ENCODE data around the gene CCL26. TPM values are rescaled to one million over a fixed set of nuclear protein-coding genes. Genes with fewer than 3 reads are reported as not detected.
A peak's percentile ranks its signal among the peaks of the same experiment; 100 is the strongest.
"Not testable (repeated sequence)": the region's sequence is repeated elsewhere in the genome, so short reads cannot be mapped to it uniquely, and the experiment has no call there.

Gene CCL26
- total RNA-seq, 1 donor from 2014 or later: 0.83 TPM

DNA sequence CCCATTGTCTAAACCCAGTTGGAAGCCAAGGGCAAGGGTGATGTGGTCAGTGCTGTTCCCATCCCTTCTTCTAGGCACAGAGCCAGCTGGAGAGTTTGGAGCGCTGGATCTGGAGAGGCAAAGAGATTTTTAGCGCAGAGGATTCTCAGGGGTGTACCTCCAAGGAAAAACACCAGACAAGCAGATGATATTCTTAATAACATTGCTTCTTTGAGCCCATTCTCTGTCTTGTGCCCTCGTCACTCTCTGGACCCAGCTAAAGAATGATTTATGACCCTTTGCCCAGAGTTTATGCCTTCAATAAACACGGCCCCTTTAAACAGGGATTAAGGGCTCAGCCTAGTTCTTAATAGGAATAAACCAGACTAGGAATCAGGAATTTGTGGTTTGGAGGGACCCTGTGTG lies 28.6 kb downstream of the CCL26 start:
- intact Hi-C loops (cut with DNase I): no loop called here
- no peak for DNase-seq (ENCODE audit: low spot score)

DNA sequence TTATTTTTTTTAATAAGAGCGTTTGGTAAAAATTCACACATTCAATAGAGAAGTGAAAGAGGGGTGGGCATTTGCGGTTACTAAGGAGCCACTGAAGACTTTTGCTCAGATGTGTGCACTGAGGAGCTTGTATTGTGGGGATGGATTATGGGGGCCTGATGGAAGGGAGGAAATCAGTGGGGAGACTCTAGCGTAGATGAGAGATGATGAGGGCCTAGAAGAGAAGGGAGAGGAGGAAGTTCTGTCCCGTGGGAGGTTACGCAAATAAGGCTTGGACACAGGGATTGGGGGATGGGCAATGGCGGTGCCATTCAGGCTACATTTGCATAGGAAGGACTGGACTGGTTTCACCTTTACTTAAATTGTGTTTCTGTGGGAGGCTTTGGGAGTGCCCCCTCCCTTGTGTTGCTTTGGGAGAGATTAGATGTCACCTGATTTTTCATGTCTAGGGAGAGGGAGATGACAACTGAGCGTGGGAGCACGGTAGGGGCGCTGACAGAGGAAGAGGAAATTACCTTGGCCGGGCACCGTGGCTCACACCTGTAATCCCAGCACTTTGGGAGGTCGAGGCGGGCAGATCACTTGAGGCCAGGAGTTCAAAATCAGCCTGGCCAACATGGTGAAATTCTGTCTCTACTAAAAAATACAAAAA lies 31.0 kb downstream of the CCL26 start:
- intact Hi-C loops (cut with DNase I): no loop called here
- DNase-seq (ENCODE audit: low spot score): no peak

DNA sequence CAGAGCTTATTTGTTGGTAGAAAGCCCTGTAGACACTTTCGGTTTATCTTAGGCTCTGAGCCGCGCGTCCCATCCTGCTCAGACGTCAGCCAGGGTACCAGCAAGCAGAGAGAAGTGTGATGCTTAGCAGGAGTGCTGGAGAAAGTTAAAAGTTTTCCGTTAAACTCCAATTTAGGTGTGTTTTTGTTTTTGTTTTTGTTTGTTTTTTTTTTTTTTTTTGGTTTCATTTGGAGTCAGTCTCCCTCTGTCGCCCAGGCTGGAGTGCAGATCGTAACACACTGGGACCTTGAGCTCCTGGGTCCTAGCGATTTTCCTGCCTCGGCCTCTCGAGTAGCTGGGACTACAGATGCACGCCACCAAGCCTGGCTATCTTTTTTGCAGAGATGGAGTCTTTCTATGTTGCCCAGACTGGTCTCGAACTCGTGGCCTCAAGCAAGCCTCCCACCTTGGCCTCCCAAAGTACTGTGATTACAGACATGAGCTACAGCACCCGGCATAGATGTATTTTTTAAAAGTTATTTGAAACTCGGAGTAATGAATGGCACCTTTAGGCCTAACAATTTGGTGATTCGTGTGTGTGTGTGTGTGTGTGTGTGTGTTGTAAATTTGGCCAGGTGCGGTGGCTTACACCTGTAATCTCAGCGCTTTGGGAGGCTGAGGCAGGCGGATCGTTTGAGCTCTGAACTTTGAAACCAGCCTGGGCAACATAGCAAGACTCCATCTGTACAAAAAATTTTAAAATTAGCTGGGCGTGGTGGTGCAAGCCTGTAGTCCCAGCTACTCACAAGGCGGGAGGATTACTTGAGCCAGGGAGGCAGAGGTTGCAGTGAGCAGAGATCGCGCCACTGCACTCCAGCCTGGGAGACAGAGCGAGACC lies 32.0 kb downstream of the CCL26 start:
- intact Hi-C loops (cut with DNase I): loop anchor here (2.0 to 10.0 kb wide), 2 partner anchors 27 to 105 kb away; no protein-coding TSS in a partner anchor
- DNase-seq (ENCODE audit: low spot score): no peak

DNA sequence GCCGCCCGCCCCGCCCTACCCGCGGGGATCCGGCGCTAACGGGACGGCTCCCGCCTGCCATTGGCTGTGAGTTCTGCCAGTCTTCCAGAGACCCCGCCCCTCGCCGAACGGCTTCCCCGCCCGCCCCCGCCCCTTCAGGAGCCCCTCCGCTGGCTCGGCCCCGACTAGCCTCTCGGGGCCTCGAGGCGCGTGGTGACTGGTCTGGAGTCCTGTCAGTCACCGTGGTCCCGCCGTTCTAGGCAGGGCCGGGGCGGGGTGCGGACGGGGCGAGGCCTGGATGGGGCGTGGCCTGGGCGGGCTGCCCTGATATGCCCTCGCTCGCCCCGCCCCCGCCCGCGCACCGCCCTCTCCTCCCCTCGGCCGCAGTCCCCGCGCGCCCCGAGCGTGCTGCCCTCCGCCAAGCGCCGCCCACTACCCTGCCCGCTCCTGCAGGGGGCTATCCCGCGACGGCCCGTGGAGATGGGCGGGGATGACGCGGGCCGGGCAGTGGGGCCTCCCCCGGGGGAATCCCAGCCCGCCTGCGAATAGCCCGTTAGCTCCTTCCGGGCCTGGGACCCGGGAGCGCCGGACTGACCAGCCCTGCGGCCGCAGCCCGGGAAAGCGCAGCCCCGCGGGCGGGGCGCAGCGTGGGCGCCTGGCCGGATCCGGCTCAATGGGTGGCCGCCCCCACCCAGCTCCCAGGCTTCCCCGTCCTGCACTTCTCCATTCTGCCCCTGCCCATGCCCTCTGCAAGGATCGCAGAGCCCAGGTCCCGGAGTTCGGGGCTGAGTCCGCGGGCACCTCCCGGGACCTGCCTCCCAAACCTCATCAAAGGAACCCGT lies 32.8 kb downstream of the CCL26 start:
- intact Hi-C loops (cut with DNase I): loop anchor here (2.0 to 10.0 kb wide), 2 partner anchors 26 to 104 kb away; no protein-coding TSS in a partner anchor
- DNase-seq (ENCODE audit: low spot score): peak; percentile 100

DNA sequence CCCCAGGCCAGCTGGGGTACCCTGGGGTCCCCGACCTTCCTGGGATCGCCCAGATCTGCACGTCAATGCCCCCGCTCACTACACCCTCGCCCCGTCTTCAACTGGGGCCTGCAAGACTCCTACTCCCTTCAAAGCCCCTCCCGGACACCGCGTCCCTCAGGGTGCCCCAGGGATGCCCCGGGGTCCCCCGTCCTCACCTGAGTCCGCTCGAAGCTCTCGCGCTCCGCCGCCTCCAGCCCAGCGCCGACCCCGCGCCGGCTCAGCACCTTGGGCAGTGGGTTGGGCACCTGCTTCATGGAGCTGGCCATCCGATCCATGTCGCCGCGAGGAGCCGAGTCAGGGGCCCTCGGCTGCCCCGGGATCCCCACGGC lies 33.4 kb downstream of the CCL26 start, which contains the start of gene HIP1:
HIP1 (minus strand) TSS at position 338 of the 371 bp plus-strand sequence; CDS start at position 317, 21 bp downstream.
- intact Hi-C loops (cut with DNase I): loop anchor here (2.0 to 10.0 kb wide), 2 partner anchors 26 to 104 kb away; no protein-coding TSS in a partner anchor

DNA sequence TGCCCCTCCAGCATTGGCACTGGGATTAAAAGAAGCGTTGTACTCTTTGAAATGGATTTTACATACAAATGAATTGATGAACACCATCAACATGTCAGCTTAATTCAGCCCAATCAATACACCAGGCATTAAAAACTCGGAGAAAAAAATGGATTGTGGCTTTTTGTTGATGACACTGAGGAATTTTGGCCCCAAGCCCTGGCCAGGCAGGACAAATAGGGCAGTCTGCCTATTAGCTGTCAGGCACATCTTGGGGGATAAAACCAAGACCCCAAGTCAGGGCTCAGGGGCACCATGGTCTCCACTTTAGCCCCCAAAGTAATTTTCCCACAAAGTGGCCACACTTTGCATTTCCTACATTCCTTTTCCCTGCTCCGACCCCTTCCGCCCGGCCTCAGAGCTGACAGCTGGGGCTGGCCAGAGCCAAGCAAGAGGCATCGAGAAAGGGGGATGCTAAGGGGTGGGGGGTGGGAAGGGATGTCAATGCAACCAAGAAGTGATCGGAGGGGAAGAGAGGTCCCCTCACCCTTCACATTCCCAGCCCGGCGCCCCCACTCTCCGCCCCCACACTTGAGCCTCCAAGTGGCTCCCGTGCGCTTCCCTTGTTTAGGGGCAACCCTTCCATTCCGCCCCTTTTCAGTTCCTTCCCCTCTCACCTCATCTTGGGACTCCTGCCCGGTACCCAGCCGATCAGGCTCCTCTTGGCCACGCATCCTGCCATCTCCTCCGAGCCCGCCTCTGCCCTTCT lies 34.0 kb downstream of the CCL26 start:
- DNase-seq (ENCODE audit: low spot score): no peak

More for the DNA sequence above, 33.4 kb downstream of the CCL26 start, which contains the start of gene HIP1:
- DNase-seq (ENCODE audit: low spot score): no peak

DNA sequence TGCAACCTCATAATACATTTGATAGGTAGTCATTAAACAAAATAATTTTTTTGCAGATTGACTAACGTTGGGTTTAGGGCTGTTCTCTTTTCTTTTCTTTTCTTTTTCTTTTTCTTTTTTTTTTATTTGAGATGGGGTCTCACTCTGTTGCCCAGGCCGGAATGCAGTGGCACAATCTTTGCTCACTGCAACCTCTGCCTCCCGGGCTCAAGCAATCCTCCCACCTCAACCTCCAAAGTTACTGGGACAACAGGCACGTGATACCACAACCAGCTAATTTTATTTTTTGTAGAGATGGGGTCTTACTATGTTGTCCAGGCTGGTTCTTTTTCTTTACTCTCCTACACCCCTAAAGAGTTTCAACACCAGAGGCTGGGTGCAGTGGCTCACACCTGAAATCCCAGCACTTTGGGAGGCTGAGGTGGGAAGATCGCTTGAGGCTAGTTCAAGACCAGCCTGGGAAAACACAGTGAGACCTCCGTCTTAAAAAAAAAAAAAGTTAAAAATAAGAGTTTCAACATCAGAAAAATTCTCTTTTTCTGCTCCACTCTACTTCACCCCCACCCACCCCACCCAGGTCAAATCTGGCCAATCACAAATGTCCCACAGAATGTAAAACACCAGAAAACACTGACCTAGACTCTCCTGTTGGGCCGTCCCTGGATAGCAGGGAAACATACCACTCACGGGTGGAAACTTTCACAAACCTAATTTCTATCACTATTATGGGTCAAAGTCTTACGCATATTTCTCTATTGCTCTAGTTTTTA lies 36.2 kb downstream of the CCL26 start:
- intact Hi-C loops (cut with DNase I): loop anchor here (10.0 kb wide), 1 partner anchor 101 kb away; no protein-coding TSS in a partner anchor

More for the DNA sequence above, 34.0 kb downstream of the CCL26 start:
- intact Hi-C loops (cut with DNase I): loop anchor here (2.0 to 10.0 kb wide), 2 partner anchors 25 to 103 kb away; no protein-coding TSS in a partner anchor

DNA sequence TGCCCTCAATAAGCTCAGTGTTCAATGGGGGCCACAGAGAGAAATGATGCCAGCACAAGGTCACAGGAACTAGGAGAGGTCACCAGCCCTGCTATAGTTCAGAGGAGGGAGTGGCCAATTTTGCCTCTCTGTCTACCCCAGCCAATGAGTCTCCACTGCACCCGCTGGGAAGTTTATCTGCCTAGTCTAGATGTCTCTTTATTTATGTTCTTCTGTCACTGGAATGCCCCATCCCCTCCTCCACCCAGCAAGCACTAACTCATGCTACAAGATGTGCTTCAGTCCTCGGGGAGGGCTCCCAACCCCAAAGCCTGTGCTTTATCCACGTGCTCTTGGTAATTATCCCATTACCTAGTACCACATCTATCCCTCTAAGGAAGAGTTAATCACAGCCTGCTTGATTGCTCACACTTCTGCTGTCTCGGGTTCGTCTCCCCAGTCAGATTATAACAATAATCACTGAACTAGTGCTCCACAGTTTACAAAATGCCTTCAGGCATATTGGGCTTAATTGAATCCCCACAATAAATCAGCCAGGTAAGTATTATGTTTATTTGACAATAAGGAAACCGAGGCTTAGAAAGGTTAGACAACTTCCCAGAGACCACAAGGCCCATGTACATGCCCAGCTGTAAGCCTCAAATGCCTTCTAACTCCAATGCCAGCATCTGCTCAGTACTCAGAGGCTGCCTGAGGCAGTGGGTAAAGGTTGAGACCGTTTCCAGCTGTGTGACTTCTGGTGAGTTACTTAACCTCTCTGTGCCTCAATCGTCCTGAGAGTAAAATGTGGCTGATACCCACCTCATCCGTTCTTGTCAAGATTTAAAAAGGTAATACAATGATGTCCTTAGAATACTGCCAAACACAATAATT lies 37.2 kb downstream of the CCL26 start:
- intact Hi-C loops (cut with DNase I): loop anchor here (10.0 kb wide), 1 partner anchor 100 kb away; no protein-coding TSS in a partner anchor

More for the DNA sequence above, 36.2 kb downstream of the CCL26 start:
- DNase-seq (ENCODE audit: low spot score): no peak

DNA sequence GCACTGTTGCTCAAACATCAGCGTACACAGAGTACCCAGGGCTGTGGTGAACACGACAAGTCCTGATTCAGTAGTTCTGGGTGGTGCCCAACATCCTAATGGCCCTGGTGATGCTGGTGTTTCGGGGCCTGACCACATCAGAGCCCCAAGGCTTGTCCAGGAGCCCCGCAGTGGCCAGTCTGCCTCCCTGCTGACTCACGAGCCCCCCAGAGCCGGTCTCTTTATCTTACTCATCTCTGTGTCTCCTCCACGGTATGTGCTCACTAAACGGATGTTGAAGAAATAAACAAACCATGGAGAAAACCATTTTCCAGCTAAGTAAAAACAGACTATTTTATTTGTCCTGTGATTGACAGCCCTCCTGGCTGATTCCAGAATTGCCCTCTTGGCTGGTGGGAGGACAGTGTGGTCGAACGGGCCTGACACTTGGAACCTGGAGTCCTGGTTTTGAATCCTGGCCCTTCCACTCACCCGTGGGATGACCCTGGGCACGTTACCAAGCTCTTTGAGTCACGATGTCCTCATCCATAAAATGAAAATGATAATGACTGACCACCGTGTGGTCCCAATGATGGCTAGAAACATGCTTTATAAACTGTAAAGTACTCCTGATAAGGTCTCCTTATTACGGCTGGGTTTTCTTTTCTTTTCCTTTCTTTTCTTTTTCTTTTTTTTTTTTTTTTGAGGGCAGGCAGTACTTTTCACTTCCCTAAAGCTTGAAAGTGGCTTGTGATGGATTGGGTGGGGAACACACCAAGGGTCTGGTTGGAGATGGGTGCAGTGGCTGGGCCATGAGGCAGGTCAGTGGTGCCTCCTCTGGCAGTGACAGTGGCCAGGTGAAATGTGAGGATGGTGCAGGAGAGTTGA lies 39.0 kb downstream of the CCL26 start:
- no peak for DNase-seq (ENCODE audit: low spot score)
- intact Hi-C loops (cut with DNase I): loop anchor here (10.0 kb wide), 1 partner anchor 98 kb away; no protein-coding TSS in a partner anchor

More for the DNA sequence above, 37.2 kb downstream of the CCL26 start:
- DNase-seq (ENCODE audit: low spot score): no peak

DNA sequence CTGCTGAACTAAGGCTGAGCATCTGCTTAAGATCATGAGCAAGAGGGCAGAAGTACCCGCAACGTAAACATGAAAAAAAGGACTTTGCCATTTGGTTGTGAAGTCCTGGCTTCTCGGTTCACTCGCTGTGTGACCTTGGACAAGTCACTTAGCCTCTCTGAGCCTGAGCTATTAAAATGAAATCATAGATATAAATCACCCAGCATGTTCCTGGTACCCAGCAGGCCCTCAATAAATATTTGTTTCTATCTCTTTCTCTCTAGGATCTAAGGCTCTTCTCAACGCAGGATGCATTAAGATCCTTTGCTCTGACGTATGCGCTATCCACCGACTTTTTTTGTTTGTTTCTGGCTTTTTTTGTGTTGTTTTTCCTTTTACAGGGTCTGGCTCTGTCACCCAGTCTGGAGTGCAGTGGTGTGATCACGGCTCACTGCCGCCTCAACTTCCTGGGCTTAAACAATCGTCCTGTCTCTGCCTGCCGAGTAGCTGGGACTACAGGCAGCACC lies 39.9 kb downstream of the CCL26 start:
- DNase-seq (ENCODE audit: low spot score): no peak
- intact Hi-C loops (cut with DNase I): loop anchor here (10.0 kb wide), 1 partner anchor 97 kb away; no protein-coding TSS in a partner anchor

DNA sequence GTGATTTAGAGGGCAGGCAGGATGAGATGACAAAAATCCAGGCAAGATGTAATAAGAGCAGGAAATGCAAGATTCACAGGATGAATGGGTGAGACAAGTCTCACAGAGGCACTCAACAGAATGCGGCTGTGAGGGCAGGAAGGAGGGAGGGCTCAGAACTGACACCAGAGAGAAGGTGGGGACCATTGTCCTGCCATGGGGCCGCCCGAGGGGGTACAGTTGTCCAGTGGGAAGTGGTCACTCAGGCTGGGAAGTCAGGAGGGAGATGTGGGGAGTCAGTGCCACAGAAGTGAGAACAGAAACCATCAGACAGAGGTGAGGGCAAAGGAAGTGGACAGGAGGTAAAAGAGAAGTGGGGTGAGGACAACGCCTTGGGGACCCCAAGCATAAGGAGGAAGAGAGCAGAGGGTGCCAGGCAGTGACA lies 42.1 kb downstream of the CCL26 start:
- no peak for DNase-seq (ENCODE audit: low spot score)
- intact Hi-C loops (cut with DNase I): loop anchor here (10.0 kb wide), 1 partner anchor 95 kb away; no protein-coding TSS in a partner anchor

DNA sequence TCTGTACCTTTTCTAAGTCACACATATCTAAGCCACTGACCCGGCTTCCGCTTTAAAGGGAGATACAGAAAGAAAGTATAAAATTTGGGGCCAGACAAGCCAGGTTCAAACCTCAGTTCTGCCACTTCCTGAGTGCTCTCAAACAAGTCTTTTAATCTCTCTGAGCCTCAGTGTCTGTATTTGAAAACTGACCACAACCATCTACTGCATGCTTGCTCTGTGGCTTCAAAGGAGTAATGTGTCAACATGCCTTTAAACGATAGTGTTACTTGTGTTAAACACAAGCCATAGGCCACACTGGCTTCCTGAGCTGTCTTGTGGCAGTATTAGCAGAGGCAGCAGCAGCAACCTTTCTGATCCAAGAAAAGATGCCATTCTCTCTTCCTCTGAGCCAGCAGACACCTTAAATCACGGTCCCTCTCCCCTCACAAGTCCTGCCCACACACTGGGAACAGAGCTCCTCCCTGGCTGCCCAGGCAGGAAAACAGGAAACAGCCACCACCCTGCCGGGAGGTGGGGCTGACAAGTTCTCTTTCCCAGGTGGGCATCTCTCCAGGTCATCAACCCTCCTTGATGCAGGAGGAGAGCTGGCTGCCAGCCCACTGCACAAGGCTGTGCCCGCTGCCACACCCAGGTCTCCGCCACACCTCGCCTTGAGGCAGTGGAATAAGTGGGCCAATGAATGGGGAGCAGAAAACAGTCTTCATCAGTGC lies 44.0 kb downstream of the CCL26 start:
- intact Hi-C loops (cut with DNase I): no loop called here
- no peak for DNase-seq (ENCODE audit: low spot score)

DNA sequence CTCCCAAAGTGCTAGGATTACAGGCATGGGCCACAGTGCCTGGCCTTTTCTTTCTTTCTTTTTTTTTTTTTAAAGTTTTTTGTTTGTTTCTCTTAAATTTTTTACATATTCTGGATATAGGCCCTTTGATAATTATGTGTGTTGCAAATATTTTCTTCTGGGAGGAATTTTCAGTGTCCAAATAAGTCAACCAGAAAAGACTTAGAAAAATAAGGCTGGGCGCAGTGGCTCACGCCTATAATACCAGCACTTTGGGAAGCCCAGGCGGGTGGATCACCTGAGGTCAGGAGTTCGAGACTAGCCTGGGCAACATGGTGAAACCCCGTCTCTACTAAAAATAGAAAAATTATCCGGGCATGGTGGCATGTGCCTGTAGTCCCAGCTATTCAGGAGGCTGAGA lies 44.7 kb downstream of the CCL26 start:
- intact Hi-C loops (cut with DNase I); DNase-seq (ENCODE audit: low spot score): not testable (repeated sequence)

DNA sequence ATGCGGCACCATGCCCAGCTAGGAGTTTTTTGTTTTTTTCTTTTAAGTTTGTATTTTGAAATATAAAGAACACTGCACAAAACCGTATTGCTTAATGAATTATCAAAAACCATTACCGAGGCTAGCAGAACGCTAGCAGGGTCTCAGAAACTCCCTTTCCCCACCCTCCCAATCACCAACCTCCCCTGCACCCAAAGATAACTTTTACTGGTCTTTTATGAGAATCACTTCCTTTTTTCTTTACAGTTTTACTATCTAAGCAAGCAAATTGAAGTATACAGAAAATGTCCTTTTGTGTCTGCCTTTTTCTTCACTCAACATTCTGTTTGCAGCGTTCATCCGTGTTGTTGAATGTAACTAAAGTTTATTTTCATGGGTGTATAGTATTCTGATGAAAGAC lies 46.7 kb downstream of the CCL26 start:
- intact Hi-C loops (cut with DNase I): no loop called here
- DNase-seq (ENCODE audit: low spot score): no peak

DNA sequence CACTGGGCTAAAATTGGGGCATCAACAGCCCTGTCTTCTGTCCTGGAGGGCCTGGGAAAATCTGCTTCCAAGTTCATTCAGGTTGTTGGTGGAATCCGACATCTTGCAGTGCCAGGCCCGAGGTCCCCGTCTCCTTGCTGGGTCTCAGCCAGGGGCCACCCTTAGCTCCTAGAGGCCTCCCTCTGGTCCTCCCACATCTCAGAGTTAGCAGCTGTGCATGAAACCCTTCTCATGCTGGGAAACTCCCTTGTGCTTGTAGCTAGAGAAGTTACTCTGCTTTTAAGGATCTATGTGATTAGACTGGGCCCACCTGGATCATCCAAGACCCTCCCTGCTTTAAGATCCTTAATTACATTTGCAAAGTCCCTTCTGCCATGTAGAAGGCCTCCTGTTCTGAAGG lies 48.6 kb downstream of the CCL26 start:
- intact Hi-C loops (cut with DNase I): no loop called here

More for the DNA sequence above, 48.6 kb downstream of the CCL26 start:
- no peak for DNase-seq (ENCODE audit: low spot score)
